ENCODE measurements around the gene HKDC1. TPM values are rescaled to one million over a fixed set of nuclear protein-coding genes. Genes with fewer than 3 reads are reported as not detected.

Gene HKDC1
- total RNA-seq, 1 donor from 2014 or later: 125 TPM

DNA sequence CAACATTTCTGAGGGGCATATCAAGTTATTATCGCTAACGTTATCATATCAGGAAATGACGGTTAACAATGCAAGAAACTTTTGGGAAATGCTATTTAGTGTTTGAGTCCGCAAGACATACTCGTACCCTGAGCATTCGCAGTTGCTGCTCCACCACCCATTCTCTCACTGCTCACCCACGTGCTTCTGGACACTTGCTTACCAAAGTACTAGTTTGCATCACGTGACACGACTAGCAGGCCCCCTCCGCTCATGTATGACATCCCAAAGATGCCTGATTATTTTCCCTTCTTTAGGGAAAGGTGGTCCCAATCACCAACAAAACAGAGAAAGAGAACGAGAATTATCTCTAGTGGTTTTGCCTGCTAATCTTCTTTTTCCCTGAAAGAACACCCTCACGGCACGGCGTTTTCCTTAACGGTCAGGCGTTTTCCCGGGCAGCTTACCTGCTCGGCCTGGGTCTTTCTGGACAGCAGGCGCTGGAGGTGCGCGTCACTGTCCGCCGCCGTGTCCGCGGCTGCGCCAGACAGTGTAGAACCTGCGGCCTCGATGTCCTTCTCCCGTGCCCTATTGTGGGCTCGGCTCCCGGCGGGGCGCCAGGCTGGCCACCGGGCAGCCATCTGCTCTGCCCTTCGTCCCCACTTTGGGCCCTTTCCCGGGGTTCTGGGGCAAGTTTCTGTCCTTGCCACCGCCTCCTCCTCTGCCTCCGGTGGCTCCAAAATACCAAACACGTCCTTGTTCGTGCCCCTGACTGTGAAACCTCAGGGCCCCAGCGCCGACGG is 40.2 kb upstream of the HKDC1 start, which contains the start of gene SUPV3L1:
SUPV3L1 (plus strand) TSS at position 492 of the 782 bp plus-strand sequence; CDS start at position 550, 58 bp downstream.
- H3K27me3 ChIP-seq (ENCODE audit: control insufficient read depth, insufficient read depth, low read length): no peaks in the 10 kb centered on the region
- peak; percentile 97 for DNase-seq (ENCODE audit: low read depth)
- no peaks in the 10 kb centered on the region for H3K36me3 ChIP-seq (ENCODE audit: control insufficient read depth, insufficient read depth, low read length)
- TF ChIP-seq, protein P1, sequence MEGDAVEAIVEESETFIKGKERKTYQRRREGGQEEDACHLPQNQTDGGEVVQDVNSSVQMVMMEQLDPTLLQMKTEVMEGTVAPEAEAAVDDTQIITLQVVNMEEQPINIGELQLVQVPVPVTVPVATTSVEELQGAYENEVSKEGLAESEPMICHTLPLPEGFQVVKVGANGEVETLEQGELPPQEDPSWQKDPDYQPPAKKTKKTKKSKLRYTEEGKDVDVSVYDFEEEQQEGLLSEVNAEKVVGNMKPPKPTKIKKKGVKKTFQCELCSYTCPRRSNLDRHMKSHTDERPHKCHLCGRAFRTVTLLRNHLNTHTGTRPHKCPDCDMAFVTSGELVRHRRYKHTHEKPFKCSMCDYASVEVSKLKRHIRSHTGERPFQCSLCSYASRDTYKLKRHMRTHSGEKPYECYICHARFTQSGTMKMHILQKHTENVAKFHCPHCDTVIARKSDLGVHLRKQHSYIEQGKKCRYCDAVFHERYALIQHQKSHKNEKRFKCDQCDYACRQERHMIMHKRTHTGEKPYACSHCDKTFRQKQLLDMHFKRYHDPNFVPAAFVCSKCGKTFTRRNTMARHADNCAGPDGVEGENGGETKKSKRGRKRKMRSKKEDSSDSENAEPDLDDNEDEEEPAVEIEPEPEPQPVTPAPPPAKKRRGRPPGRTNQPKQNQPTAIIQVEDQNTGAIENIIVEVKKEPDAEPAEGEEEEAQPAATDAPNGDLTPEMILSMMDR (IDR thresholded peaks at IDR 0.05; ENCODE audit: insufficient read depth, low read length, poor library complexity, severe bottlenecking): no peak
- H3K4me3 ChIP-seq (ENCODE audit: low read depth, low read length): peak within 1 kb of the TSS; percentile 92

DNA sequence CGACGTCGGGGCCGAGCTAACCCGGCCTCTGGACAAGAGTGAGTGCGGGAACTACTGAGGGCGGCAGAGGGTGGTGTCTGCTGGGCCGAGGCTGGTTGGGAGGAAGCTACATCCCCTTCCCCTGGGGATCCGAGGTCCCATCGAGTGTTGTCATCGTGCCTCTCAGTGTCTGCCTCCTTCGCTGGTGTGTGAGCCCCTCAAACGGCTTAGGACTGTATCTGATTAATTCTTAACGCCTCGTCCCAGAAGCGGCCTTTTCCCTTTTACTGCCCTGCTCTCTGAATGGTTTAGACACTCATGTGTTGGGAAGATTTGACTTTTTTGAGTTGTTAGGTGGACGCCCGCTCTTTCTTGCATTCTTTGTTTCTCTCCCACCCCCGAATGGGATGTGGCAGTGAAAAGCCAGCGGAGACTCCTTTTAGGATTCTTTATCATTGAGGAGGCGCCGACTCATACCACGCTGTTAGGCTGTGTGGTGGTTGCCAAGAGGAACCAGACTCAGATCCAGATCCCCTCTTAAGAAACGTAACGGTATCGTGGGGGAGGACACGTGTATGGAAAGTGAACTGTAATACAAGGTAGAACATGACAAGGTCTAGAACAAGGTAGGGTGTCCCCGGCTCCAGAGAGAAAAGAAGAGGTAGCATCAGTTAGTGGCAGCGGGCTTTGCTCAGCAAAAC is 39.5 kb upstream of the HKDC1 start:
- DNase-seq (ENCODE audit: low read depth): no peak
- peak overlapping the region; percentile 92 for H3K4me3 ChIP-seq (ENCODE audit: low read depth, low read length)

DNA sequence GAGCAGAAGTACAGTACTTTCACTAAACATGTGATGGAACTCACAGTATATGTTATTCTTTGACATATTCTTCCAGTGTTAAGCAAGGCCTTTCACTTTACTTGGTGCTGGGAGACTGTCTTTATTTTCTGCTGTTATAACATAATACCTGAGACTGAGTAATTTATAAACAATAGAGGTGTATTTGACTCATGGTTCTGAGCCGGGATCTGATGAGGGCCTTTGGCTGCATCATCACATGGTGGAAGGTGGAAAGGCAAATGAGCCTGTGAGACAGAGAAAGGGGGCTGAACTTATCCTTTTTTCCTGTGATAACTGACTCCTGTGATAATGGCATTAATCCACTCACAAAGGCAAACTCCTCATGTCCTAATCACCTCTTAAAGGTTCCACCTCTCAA is 38.7 kb upstream of the HKDC1 start:
- no peak for DNase-seq (ENCODE audit: low read depth)
- H3K4me3 ChIP-seq (ENCODE audit: low read depth, low read length): peak overlapping the region; percentile 92

More for the DNA sequence above, 39.5 kb upstream of the HKDC1 start:
- TF ChIP-seq, protein P1 (IDR thresholded peaks at IDR 0.05; ENCODE audit: insufficient read depth, low read length, poor library complexity, severe bottlenecking): no peak
- no peaks in the 10 kb centered on the region for H3K27me3 ChIP-seq (ENCODE audit: control insufficient read depth, insufficient read depth, low read length)
- H3K36me3 ChIP-seq (ENCODE audit: control insufficient read depth, insufficient read depth, low read length): no peaks in the 10 kb centered on the region

DNA sequence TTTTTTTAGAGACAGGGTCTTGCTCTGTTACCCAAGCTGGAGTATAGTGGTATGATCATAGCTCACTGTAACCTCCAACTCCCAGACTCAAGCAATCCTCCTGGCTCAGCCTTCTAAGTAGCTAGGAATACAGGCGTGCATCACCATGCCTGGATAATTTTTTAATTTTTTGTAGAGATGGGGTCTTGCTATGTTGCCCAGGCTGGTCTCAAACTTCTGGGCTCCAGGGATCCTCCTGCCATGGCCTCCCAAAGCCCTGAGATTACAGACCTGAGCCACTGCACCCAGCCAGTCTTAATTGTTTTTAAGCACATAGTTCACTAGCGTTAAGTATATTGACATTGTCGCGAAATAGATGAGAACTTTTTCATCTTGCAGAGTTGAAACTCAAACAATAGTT is 38.1 kb upstream of the HKDC1 start:
- DNase-seq (ENCODE audit: low read depth): no peak
- Histone ChIP-seq H3K36me3 (ENCODE audit: control insufficient read depth, insufficient read depth, low read length) (no peaks in the 10 kb centered on the region), H3K4me3 (ENCODE audit: low read depth, low read length) (no peak overlapping the region), H3K27me3 (ENCODE audit: control insufficient read depth, insufficient read depth, low read length) (no peaks in the 10 kb centered on the region)
- TF ChIP-seq, protein P1 (IDR thresholded peaks at IDR 0.05; ENCODE audit: insufficient read depth, low read length, poor library complexity, severe bottlenecking): no peak

More for the DNA sequence above, 38.7 kb upstream of the HKDC1 start:
- H3K27me3 ChIP-seq (ENCODE audit: control insufficient read depth, insufficient read depth, low read length): no peaks in the 10 kb centered on the region
- TF ChIP-seq, protein P1 (IDR thresholded peaks at IDR 0.05; ENCODE audit: insufficient read depth, low read length, poor library complexity, severe bottlenecking): no peak
- H3K36me3 ChIP-seq (ENCODE audit: control insufficient read depth, insufficient read depth, low read length): no peaks in the 10 kb centered on the region

DNA sequence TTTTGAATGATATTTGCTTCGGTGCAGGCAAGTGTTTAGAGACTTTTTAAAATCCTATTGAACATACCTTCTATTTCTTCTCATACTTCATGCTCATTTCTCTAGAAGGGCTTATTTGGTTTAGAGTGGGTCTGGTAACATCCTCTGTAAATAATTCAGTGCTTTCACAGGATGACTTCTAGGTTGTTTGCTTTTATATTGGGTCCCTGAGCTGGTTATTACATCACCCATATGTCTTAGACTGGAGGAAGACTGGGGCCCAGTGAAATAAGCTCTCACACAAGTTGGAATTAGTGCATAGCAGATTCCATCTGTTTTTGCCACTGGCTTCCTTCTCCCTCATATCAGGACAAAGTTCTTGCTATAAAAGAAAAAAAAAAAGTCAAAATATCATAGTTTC is 33.6 kb upstream of the HKDC1 start:
- Histone ChIP-seq H3K4me3 (ENCODE audit: low read depth, low read length) (no peak overlapping the region), H3K36me3 (ENCODE audit: control insufficient read depth, insufficient read depth, low read length) (no peaks in the 10 kb centered on the region), H3K27me3 (ENCODE audit: control insufficient read depth, insufficient read depth, low read length) (no peaks in the 10 kb centered on the region)
- TF ChIP-seq, protein P1 (IDR thresholded peaks at IDR 0.05; ENCODE audit: insufficient read depth, low read length, poor library complexity, severe bottlenecking): no peak
- no peak for DNase-seq (ENCODE audit: low read depth)

Data from kidney epithelial cell (primary cell).